Measurements from ENCODE around the gene PHF2. TPM values are rescaled to one million over a fixed set of nuclear protein-coding genes. Genes with fewer than 3 reads are reported as not detected.
A peak's percentile ranks its signal among the peaks of the same experiment; 100 is the strongest.

The PHF2 gene
- total RNA-seq, 1 experiment from 2014 or later: 16.1 TPM

GRCh38 chr9:93658184-93658925, 82.0 kb downstream of the PHF2 start:
- no peaks in the 10 kb centered on the region for H3K79me2 ChIP-seq (ENCODE audit: low read length)
- no peaks in the 10 kb centered on the region for H3K4me1 ChIP-seq (ENCODE audit: low read length)
- no peak overlapping the region for H2AFZ ChIP-seq (ENCODE audit: low read length)
- no peaks in the 10 kb centered on the region for H3K9me2 ChIP-seq (replicated peaks; ENCODE audit: insufficient read depth, low read length)
- no peaks in the 10 kb centered on the region for H3K27me3 ChIP-seq (ENCODE audit: low read length)
- no peaks in the 10 kb centered on the region for H3K9me3 ChIP-seq (ENCODE audit: low read length)
- no peak overlapping the region for H3K9ac ChIP-seq (ENCODE audit: low read length)
- no peak overlapping the region for H3K4me3 ChIP-seq (ENCODE audit: low read length)
- no peak for DNase-seq
- H3K4me2 ChIP-seq (ENCODE audit: low read depth, low read length, poor library complexity, severe bottlenecking): no peak overlapping the region
- no peak overlapping the region for H3K27ac ChIP-seq (ENCODE audit: low read length)
- H3K36me3 ChIP-seq (ENCODE audit: insufficient read depth, low read length): no peaks in the 10 kb centered on the region
- H4K20me1 ChIP-seq (ENCODE audit: insufficient read depth, low read depth, low read length): no peaks in the 10 kb centered on the region

DNA sequence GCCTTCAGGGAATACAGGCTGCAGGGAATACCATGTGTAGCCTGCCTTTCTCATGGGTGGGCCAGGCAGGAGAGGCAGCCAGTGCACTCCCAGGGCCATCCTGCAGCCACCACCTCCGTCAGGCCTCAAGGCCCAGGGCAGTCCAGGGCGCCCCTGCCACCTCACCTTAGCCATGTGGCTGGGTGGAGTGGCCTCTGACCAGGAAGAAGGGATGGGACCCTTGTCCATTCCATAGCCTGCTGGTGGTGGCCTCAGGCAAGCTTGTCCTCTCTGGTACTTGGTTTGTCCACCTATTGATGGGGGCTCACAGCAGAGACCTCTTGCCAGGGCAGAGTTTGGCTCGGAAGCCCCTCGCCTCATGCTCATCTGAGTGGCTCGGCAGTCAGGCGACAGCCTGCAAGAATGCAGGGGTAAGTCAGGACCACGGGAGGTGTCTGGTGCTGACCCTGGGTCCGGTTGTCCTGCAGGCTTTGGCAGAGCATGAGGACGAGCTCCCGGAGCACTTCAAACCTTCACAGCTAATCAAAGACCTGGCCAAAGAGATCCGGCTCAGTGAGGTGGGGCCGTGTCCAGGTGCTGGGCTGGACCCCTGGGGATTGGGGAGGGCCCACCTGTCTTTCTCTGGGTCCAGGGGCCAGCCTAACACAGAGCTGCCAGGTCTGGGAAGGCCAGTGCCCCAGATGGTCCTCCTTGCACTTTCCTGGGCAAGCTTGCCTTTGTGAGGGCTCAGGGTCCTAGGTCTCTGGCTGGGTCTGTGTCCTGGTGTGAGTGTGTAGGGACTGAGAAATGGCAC, 82.9 kb downstream of the PHF2 start:
- DNase-seq: no peak
- Histone ChIP-seq H3K9ac (ENCODE audit: low read length) (no peak overlapping the region), H3K4me1 (ENCODE audit: low read length) (no peaks in the 10 kb centered on the region), H3K79me2 (ENCODE audit: low read length) (no peaks in the 10 kb centered on the region), H2AFZ (ENCODE audit: low read length) (no peak overlapping the region), H4K20me1 (ENCODE audit: insufficient read depth, low read depth, low read length) (no peaks in the 10 kb centered on the region), H3K36me3 (ENCODE audit: insufficient read depth, low read length) (no peaks in the 10 kb centered on the region), H3K27me3 (ENCODE audit: low read length) (no peaks in the 10 kb centered on the region), H3K4me2 (ENCODE audit: low read depth, low read length, poor library complexity, severe bottlenecking) (no peak overlapping the region), H3K9me2 (replicated peaks; ENCODE audit: insufficient read depth, low read length) (no peaks in the 10 kb centered on the region), H3K27ac (ENCODE audit: low read length) (no peak overlapping the region), H3K9me3 (ENCODE audit: low read length) (no peaks in the 10 kb centered on the region), H3K4me3 (ENCODE audit: low read length) (no peak overlapping the region)

GRCh38 chr9:93659837-93660177, 83.4 kb downstream of the PHF2 start:
- no peak overlapping the region for H3K9ac ChIP-seq (ENCODE audit: low read length)

DNA sequence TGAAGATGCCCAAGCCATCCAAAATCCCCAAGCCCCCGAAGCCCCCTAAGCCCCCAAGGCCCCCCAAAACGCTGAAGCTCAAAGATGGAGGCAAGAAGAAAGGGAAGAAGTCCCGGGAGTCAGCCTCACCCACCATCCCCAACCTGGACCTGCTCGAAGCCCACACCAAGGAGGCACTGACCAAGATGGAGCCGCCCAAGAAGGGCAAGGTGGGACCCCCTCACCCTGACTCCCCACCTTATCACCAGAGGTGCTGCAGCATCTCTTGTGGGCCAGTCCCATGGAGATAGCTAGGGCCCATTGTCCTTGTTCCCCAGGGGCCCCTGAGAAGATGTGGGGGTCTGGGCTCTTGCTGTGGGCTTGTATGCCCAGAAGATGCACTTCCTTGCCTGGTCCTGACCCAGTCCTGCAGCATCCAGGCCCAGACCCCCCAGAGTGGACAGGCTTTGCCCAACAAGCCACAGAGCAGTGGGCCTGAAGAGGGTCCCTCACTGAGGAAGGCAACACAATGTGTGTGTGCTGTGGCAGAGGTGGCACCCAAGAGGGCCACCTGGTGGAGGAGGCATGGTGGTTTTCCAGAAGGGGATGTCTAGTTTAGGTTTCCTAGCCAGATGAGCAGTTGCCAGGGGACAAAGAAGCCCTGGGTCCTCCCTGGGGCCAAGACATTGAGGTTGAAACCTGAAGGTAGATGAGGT, 84.1 kb downstream of the PHF2 start:
- Histone ChIP-seq H3K9me3 (ENCODE audit: low read length) (no peaks in the 10 kb centered on the region), H3K27ac (ENCODE audit: low read length) (no peak overlapping the region), H3K4me2 (ENCODE audit: low read depth, low read length, poor library complexity, severe bottlenecking) (no peak overlapping the region), H3K36me3 (ENCODE audit: insufficient read depth, low read length) (no peaks in the 10 kb centered on the region), H2AFZ (ENCODE audit: low read length) (no peak overlapping the region), H3K79me2 (ENCODE audit: low read length) (no peaks in the 10 kb centered on the region), H3K9ac (ENCODE audit: low read length) (no peak overlapping the region), H3K4me1 (ENCODE audit: low read length) (no peaks in the 10 kb centered on the region), H3K9me2 (replicated peaks; ENCODE audit: insufficient read depth, low read length) (no peaks in the 10 kb centered on the region), H3K27me3 (ENCODE audit: low read length) (no peaks in the 10 kb centered on the region), H4K20me1 (ENCODE audit: insufficient read depth, low read depth, low read length) (no peaks in the 10 kb centered on the region), H3K4me3 (ENCODE audit: low read length) (no peak overlapping the region)
- peak; percentile 54 for DNase-seq

More at GRCh38 chr9:93659837-93660177, 83.4 kb downstream of the PHF2 start:
- Histone ChIP-seq H4K20me1 (ENCODE audit: insufficient read depth, low read depth, low read length) (no peaks in the 10 kb centered on the region), H3K9me2 (replicated peaks; ENCODE audit: insufficient read depth, low read length) (no peaks in the 10 kb centered on the region), H3K9me3 (ENCODE audit: low read length) (no peaks in the 10 kb centered on the region), H3K4me3 (ENCODE audit: low read length) (no peak overlapping the region), H3K27me3 (ENCODE audit: low read length) (no peaks in the 10 kb centered on the region), H3K4me2 (ENCODE audit: low read depth, low read length, poor library complexity, severe bottlenecking) (no peak overlapping the region), H2AFZ (ENCODE audit: low read length) (no peak overlapping the region), H3K79me2 (ENCODE audit: low read length) (no peaks in the 10 kb centered on the region), H3K27ac (ENCODE audit: low read length) (no peak overlapping the region), H3K4me1 (ENCODE audit: low read length) (no peaks in the 10 kb centered on the region), H3K36me3 (ENCODE audit: insufficient read depth, low read length) (no peaks in the 10 kb centered on the region)
- no peak for DNase-seq

DNA sequence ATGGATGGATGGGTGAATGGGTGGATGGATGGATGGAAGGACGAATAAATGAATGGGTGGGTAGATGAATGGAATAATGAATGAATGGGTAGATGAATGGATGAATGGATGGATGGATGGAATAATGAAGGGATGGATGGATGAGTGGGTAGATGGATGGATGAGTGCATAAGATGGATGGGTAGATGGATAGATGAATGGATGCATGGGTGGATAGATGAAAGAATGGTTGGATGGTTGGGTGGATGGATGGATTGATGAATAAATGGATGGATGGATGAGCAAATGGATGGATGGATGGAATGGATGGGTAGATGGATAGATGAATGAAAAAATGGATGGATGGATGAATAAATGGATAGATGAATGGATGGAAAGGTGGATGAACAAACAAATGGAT, 85.2 kb downstream of the PHF2 start:
- H3K9me3 ChIP-seq (ENCODE audit: low read length): no peaks in the 10 kb centered on the region
- H3K36me3 ChIP-seq (ENCODE audit: insufficient read depth, low read length): no peaks in the 10 kb centered on the region
- no peak overlapping the region for H3K4me3 ChIP-seq (ENCODE audit: low read length)
- no peak overlapping the region for H3K27ac ChIP-seq (ENCODE audit: low read length)
- H3K9me2 ChIP-seq (replicated peaks; ENCODE audit: insufficient read depth, low read length): no peaks in the 10 kb centered on the region
- H3K79me2 ChIP-seq (ENCODE audit: low read length): no peaks in the 10 kb centered on the region
- DNase-seq: no peak
- no peaks in the 10 kb centered on the region for H3K4me1 ChIP-seq (ENCODE audit: low read length)
- H3K9ac ChIP-seq (ENCODE audit: low read length): no peak overlapping the region
- H4K20me1 ChIP-seq (ENCODE audit: insufficient read depth, low read depth, low read length): no peaks in the 10 kb centered on the region
- H2AFZ ChIP-seq (ENCODE audit: low read length): no peak overlapping the region
- no peaks in the 10 kb centered on the region for H3K27me3 ChIP-seq (ENCODE audit: low read length)
- H3K4me2 ChIP-seq (ENCODE audit: low read depth, low read length, poor library complexity, severe bottlenecking): no peak overlapping the region

DNA sequence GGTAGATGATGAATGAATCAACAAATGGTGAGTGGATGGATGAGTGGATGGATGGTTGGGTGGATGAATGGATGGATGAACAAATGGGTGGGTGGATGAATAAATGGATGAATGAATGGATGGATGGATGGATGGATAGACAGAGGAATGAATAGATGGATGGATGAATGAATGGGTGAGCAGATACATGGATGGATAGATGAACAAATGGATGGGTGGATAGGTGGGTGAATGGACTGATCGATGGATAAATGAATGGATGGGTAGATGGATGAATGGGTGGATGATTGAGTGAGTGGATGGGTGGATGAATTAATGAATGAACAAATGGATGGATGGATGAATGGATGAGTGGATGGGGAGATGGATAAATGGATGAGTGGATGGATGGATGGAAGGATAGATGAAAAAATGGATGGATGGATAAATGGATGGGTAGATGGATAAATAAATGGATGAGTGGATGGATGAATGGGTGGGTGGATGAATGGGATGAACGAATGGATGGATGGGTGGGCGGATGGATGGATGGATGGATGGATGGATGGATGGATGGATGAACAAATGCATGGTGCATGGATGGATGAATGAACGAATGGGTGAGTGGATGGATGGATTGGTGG, 85.7 kb downstream of the PHF2 start:
- Histone ChIP-seq H3K36me3 (ENCODE audit: insufficient read depth, low read length) (no peaks in the 10 kb centered on the region; the same call in 1 of the 2 replicates), H3K27ac (ENCODE audit: low read length) (no peak overlapping the region)

GRCh38 chr9:93662952-93663572, 86.7 kb downstream of the PHF2 start:
- no peak overlapping the region for H3K9ac ChIP-seq (ENCODE audit: low read length)
- no peaks in the 10 kb centered on the region for H3K9me2 ChIP-seq (replicated peaks; ENCODE audit: insufficient read depth, low read length)
- no peak overlapping the region for H3K4me2 ChIP-seq (ENCODE audit: low read depth, low read length, poor library complexity, severe bottlenecking)
- DNase-seq: no peak
- no peak overlapping the region for H3K4me3 ChIP-seq (ENCODE audit: low read length)
- no peak overlapping the region for H3K27ac ChIP-seq (ENCODE audit: low read length)
- H3K4me1 ChIP-seq (ENCODE audit: low read length): no peaks in the 10 kb centered on the region
- no peaks in the 10 kb centered on the region; the same call in 1 of the 2 replicates for H3K36me3 ChIP-seq (ENCODE audit: insufficient read depth, low read length)
- no peaks in the 10 kb centered on the region for H4K20me1 ChIP-seq (ENCODE audit: insufficient read depth, low read depth, low read length)
- no peaks in the 10 kb centered on the region for H3K9me3 ChIP-seq (ENCODE audit: low read length)
- H2AFZ ChIP-seq (ENCODE audit: low read length): no peak overlapping the region
- H3K27me3 ChIP-seq (ENCODE audit: low read length): no peaks in the 10 kb centered on the region
- no peaks in the 10 kb centered on the region for H3K79me2 ChIP-seq (ENCODE audit: low read length)

More for the DNA sequence above, 85.7 kb downstream of the PHF2 start:
- DNase-seq: no peak
- no peaks in the 10 kb centered on the region for H3K9me3 ChIP-seq (ENCODE audit: low read length)
- H2AFZ ChIP-seq (ENCODE audit: low read length): no peak overlapping the region
- H3K79me2 ChIP-seq (ENCODE audit: low read length): no peaks in the 10 kb centered on the region
- H3K4me1 ChIP-seq (ENCODE audit: low read length): no peaks in the 10 kb centered on the region
- H3K27me3 ChIP-seq (ENCODE audit: low read length): no peaks in the 10 kb centered on the region
- H4K20me1 ChIP-seq (ENCODE audit: insufficient read depth, low read depth, low read length): no peaks in the 10 kb centered on the region
- no peak overlapping the region for H3K4me2 ChIP-seq (ENCODE audit: low read depth, low read length, poor library complexity, severe bottlenecking)
- no peak overlapping the region for H3K9ac ChIP-seq (ENCODE audit: low read length)
- no peak overlapping the region for H3K4me3 ChIP-seq (ENCODE audit: low read length)
- no peaks in the 10 kb centered on the region for H3K9me2 ChIP-seq (replicated peaks; ENCODE audit: insufficient read depth, low read length)

Data from Karpas-422 (cell line).